ENCODE measurements around the gene EARS2. TPM values are rescaled to one million over a fixed set of nuclear protein-coding genes. Genes with fewer than 3 reads are reported as not detected.

EARS2 gene
- total RNA-seq, 1 experiment from 2014 or later, result 55.9 TPM

DNA sequence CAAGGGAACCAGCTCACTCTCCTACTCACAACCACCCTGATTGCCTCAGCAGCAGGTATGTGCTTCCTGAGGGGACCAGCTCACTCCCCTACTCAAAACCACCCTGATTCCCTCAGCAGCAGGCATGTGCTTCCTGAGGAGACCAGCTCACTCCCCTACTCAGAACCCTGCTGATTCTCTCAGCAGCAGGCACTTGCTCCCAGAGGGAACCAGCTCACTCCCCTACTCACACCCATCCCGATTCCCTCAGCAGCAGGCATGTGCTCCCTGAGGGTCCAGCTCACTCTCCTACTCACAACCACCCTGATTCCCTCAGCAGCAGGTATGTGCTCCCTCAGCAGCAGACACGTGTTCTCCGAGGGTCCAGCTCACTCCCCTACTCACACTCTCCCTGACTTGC lies 78.0 kb downstream of the EARS2 start:
- no peaks in the 10 kb centered on the region for H3K27me3 Mint-ChIP-seq (ENCODE audit: low read depth)
- TF ChIP-seq AR (CRISPR knock-in tag; IDR thresholded peaks at IDR 0.05) (no peak), NFATC4 (CRISPR knock-in tag; IDR thresholded peaks at IDR 0.05) (no peak), JAZF1 (CRISPR knock-in tag; IDR thresholded peaks at IDR 0.05) (no peak), ZMAT4 (CRISPR knock-in tag; IDR thresholded peaks at IDR 0.05) (no peak), OVOL2 (CRISPR knock-in tag; IDR thresholded peaks at IDR 0.05; ENCODE audit: borderline replicate concordance) (no peak), NR2C2 (CRISPR knock-in tag; IDR thresholded peaks at IDR 0.05) (no peak), ETV6 (CRISPR knock-in tag; IDR thresholded peaks at IDR 0.05) (no peak), CBFB (CRISPR knock-in tag; IDR thresholded peaks at IDR 0.05; ENCODE audit: low read depth) (no peak), E2F5 (CRISPR knock-in tag; IDR thresholded peaks at IDR 0.05) (no peak), CREM (CRISPR knock-in tag; IDR thresholded peaks at IDR 0.05) (no peak), ATF6 (CRISPR knock-in tag; IDR thresholded peaks at IDR 0.05) (no peak), ARID4B (CRISPR knock-in tag; IDR thresholded peaks at IDR 0.05; ENCODE audit: borderline replicate concordance) (no peak), ZNF423 (CRISPR knock-in tag; IDR thresholded peaks at IDR 0.05) (no peak), ATF1 (CRISPR knock-in tag; IDR thresholded peaks at IDR 0.05) (no peak)
- TF ChIP-seq, protein P1, sequence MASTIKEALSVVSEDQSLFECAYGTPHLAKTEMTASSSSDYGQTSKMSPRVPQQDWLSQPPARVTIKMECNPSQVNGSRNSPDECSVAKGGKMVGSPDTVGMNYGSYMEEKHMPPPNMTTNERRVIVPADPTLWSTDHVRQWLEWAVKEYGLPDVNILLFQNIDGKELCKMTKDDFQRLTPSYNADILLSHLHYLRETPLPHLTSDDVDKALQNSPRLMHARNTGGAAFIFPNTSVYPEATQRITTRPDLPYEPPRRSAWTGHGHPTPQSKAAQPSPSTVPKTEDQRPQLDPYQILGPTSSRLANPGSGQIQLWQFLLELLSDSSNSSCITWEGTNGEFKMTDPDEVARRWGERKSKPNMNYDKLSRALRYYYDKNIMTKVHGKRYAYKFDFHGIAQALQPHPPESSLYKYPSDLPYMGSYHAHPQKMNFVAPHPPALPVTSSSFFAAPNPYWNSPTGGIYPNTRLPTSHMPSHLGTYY (CRISPR knock-in tag; IDR thresholded peaks at IDR 0.05), result no peak
- TF ChIP-seq, protein P2, sequence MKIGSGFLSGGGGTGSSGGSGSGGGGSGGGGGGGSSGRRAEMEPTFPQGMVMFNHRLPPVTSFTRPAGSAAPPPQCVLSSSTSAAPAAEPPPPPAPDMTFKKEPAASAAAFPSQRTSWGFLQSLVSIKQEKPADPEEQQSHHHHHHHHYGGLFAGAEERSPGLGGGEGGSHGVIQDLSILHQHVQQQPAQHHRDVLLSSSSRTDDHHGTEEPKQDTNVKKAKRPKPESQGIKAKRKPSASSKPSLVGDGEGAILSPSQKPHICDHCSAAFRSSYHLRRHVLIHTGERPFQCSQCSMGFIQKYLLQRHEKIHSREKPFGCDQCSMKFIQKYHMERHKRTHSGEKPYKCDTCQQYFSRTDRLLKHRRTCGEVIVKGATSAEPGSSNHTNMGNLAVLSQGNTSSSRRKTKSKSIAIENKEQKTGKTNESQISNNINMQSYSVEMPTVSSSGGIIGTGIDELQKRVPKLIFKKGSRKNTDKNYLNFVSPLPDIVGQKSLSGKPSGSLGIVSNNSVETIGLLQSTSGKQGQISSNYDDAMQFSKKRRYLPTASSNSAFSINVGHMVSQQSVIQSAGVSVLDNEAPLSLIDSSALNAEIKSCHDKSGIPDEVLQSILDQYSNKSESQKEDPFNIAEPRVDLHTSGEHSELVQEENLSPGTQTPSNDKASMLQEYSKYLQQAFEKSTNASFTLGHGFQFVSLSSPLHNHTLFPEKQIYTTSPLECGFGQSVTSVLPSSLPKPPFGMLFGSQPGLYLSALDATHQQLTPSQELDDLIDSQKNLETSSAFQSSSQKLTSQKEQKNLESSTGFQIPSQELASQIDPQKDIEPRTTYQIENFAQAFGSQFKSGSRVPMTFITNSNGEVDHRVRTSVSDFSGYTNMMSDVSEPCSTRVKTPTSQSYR (CRISPR knock-in tag; IDR thresholded peaks at IDR 0.05), result no peak
- TF ChIP-seq, protein P3, sequence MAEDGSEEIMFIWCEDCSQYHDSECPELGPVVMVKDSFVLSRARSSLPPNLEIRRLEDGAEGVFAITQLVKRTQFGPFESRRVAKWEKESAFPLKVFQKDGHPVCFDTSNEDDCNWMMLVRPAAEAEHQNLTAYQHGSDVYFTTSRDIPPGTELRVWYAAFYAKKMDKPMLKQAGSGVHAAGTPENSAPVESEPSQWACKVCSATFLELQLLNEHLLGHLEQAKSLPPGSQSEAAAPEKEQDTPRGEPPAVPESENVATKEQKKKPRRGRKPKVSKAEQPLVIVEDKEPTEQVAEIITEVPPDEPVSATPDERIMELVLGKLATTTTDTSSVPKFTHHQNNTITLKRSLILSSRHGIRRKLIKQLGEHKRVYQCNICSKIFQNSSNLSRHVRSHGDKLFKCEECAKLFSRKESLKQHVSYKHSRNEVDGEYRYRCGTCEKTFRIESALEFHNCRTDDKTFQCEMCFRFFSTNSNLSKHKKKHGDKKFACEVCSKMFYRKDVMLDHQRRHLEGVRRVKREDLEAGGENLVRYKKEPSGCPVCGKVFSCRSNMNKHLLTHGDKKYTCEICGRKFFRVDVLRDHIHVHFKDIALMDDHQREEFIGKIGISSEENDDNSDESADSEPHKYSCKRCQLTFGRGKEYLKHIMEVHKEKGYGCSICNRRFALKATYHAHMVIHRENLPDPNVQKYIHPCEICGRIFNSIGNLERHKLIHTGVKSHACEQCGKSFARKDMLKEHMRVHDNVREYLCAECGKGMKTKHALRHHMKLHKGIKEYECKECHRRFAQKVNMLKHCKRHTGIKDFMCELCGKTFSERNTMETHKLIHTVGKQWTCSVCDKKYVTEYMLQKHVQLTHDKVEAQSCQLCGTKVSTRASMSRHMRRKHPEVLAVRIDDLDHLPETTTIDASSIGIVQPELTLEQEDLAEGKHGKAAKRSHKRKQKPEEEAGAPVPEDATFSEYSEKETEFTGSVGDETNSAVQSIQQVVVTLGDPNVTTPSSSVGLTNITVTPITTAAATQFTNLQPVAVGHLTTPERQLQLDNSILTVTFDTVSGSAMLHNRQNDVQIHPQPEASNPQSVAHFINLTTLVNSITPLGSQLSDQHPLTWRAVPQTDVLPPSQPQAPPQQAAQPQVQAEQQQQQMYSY (CRISPR knock-in tag; IDR thresholded peaks at IDR 0.05), result no peak
- no peak overlapping the region for H3K4me3 Mint-ChIP-seq
- H3K36me3 Mint-ChIP-seq, result peaks cover 85% of the 10 kb centered on the region
- no peaks in the 10 kb centered on the region for H3K9me3 Mint-ChIP-seq
- H3K4me1 Mint-ChIP-seq, result no peaks in the 10 kb centered on the region
- H3K27ac Mint-ChIP-seq, result no peak overlapping the region
- ChIA-PET CTCF (no interaction called here), POLR2A (no interaction called here)
- DNase-seq (ENCODE audit: low spot score), result no peak
- no peak for ATAC-seq

Measured in WTC11 (cell line).